ENCODE data around the gene EIF4EBP2.

DNA sequence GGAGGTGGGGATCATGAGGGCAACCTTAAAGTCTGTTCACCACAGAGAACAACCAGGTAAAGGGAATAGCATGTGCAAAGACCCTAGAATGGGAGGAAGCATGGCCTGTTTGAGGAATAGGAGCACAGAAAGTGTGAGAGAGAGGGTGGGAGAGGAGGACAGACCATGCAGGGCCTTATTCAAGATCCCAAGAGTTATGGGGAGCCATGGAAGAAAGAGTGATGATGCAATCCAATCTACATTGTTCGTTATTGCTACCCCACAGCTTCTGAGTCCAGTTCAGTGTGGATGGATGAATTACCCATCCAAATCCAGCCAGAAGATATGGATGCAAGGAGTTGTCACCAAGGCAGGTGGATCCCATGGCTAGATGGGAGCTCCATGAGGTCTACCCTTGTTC, 7.8 kb upstream of the EIF4EBP2 start:
- TF ChIP-seq, protein P1, sequence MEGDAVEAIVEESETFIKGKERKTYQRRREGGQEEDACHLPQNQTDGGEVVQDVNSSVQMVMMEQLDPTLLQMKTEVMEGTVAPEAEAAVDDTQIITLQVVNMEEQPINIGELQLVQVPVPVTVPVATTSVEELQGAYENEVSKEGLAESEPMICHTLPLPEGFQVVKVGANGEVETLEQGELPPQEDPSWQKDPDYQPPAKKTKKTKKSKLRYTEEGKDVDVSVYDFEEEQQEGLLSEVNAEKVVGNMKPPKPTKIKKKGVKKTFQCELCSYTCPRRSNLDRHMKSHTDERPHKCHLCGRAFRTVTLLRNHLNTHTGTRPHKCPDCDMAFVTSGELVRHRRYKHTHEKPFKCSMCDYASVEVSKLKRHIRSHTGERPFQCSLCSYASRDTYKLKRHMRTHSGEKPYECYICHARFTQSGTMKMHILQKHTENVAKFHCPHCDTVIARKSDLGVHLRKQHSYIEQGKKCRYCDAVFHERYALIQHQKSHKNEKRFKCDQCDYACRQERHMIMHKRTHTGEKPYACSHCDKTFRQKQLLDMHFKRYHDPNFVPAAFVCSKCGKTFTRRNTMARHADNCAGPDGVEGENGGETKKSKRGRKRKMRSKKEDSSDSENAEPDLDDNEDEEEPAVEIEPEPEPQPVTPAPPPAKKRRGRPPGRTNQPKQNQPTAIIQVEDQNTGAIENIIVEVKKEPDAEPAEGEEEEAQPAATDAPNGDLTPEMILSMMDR (IDR thresholded peaks at IDR 0.05): no peak
- TF ChIP-seq POLR2A (IDR thresholded peaks at IDR 0.05): no peak

All from tibial nerve (tissue), 3 donors.